D721Med (cell line): ENCODE results near the gene FSIP1.
A peak's percentile ranks its signal among the peaks of the same experiment; 100 is the strongest.

ENCODE experiments used
- DNase-seq: peaks from one replicate; pipeline ENCODE4 v3.0.0; 2011; ENCODE audit warnings: low spot score; ENCODE audit not compliant: insufficient read length
- FAIRE-seq: peaks from 2 replicates; lab custom pipeline; 2011; peaks lifted over from hg19 to GRCh38; lab: Jason Lieb, UNC
- TF ChIP-seq, protein P1 (sequence below): IDR thresholded peaks from 2 replicates; pipeline ENCODE4 v1.5.1; 2012; ENCODE audit warnings: mild to moderate bottlenecking, control low read depth; ENCODE audit not compliant: insufficient read depth; ENCODE audit errors: missing control alignments

The FSIP1 gene

DNA sequence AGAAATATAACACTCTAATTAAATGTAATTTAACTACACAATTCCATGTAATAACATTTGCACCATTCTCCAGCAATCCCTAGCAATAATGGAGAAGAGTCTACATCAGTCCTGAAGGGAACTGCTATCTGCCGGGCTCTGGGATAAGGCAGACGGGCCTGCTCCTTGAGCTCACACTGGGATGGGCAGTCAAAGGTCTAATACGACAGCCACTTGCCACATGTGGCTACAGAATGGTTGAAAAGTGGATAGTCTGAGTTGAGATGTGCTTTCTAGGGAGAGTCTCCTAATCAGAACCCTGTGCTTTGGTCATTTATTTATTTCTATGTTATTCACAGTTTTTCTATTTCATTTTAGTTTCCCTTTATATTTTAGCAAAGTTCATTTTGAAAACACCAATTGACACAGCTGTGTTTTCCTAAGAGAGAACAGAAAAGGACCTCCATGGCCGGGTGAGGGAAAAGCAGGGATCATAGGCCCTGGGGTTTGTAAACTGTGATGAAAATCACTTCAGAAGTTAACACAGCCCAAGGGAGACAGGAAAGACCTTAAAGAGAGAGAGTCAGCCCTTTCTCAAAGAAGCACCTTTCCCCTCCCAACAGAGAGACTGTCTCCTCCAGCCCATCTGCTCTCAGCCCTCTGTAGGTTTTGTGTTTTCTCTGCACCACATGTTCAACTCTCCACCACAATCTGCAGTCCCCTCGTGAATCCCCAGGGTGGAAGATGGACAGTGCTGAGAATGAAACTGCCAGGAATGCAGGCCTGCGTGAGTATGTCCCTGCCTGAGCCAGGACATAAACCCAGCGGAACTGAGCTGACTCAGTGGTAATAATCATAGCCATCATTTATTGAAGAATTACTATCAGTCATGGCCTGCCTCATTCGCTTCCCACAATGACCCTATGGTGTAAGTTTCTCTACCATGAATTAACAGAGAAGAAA, 11.6 kb downstream of the FSIP1 start:
- FAIRE-seq (no peak), DNase-seq (no peak)
- TF ChIP-seq, protein P1, sequence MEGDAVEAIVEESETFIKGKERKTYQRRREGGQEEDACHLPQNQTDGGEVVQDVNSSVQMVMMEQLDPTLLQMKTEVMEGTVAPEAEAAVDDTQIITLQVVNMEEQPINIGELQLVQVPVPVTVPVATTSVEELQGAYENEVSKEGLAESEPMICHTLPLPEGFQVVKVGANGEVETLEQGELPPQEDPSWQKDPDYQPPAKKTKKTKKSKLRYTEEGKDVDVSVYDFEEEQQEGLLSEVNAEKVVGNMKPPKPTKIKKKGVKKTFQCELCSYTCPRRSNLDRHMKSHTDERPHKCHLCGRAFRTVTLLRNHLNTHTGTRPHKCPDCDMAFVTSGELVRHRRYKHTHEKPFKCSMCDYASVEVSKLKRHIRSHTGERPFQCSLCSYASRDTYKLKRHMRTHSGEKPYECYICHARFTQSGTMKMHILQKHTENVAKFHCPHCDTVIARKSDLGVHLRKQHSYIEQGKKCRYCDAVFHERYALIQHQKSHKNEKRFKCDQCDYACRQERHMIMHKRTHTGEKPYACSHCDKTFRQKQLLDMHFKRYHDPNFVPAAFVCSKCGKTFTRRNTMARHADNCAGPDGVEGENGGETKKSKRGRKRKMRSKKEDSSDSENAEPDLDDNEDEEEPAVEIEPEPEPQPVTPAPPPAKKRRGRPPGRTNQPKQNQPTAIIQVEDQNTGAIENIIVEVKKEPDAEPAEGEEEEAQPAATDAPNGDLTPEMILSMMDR: no peak

DNA sequence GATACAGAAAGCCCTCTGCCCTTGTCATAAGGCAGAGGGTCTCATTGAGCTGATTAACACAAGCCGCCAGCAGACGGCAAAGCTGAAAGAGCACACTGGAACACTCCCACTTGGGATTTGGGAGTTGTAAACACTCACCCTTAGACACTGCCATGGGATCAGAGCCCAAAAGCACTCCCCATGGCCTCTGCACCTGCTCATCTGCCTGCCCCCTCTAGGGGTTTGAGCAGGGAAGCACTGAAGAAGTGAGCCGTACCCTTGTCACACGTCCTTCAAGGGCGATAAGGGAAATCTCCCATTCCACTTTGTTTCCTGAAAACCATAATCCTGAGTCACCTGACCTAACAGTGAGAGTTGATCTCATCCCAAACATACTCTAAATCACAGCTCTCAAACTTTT, 14.7 kb downstream of the FSIP1 start:
- TF ChIP-seq, protein P1: peak; percentile 2
- DNase-seq (no peak), FAIRE-seq (no peak)

DNA sequence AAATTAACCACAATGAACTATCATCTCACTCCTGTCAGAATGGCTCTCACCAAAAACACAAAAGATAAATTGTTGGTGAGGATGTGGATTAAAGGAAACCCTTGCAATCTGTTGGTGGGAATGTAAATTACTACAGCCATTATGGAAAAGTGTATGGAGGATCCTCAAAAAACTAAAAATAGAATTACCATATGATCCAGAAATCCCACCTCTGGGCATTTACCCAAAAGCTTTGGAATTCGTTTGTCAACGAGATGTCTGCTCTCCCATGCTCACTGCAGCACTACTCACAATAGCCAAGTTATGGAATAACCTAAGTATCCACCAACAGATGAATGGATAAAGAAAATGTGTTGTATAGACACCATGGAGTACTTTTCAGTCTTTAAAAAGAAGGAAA, 21.6 kb downstream of the FSIP1 start:
- no peak for FAIRE-seq

DNA sequence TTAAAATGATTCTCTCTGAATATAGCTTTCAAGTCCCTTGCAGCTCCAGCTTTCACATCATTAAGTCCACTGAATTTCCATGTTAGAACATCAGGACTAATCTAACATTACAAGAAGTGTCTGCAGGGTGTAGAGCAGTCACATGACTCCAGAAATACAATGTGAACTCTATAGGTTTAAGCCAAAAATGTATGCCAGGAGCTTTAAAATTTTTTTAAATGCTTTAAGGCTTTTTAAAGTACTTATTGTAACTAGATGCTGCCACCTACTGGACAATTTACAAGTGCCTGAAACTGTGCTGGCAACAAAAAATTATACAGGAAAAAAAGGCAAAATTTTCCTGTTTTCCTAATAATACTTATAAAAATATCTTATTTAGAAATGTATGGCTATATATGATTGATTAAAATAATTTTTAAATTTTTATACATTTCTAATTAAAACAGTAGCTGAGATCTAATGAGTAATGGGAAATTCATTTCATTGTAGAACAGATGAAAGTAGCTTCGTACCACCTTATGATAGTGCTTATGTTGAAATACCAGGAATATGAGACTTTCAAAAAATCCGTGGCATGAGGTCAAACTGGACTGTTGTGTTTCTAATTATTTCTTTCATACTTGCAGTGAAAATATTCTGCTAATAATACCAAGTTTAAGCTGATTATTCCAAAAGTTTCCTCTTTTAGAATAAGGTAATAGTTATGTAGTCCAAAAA, 25.7 kb downstream of the FSIP1 start:
- TF ChIP-seq, protein P1: peak; percentile 73
- DNase-seq: no peak
- FAIRE-seq: peak; percentile 67

More for the DNA sequence above, 21.6 kb downstream of the FSIP1 start:
- TF ChIP-seq, protein P1: no peak
- DNase-seq: no peak

DNA sequence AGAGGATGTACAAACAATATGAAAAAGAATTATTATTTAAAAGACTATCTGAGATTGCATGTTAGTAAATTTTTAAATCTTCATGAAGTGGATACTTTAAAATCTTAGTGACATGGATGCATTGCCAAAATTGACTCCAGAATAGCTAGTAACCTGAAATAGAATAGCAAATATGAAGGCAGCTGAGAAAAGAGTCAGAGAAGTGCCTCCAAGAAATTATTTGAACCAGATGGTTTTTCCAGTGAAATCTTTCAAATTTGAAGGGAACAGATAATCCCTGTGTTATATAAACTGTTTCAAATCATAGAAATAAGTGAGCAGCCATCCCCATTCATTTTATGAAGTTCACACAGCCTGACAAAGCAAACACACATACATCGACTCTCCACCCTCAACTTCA, 29.6 kb downstream of the FSIP1 start:
- no peak for FAIRE-seq

DNA sequence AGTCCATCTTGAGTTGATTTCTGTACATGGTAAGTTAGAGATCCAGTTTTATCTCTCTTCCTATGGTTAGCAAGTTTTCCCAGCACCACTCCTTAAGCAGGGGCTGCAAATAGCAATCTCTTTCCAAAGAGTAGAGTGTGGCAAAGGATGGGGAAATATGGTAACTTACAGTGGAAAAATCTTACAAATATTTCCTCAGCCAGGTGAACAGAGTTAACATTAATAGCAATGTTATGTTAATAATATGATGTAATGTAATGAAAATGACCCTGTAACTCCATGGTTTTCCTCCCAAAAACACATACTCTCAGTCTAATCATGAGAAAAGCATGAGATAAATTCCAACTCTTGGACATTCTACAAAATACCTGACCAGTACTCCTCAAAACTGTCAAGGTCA, 30.4 kb downstream of the FSIP1 start:
- DNase-seq (no peak), FAIRE-seq (no peak)
- TF ChIP-seq, protein P1: no peak

More for the DNA sequence above, 29.6 kb downstream of the FSIP1 start:
- no peak for DNase-seq
- TF ChIP-seq, protein P1: no peak
